Smooth muscle cell (in vitro differentiated cells): Measurements from ENCODE around the gene CCDC88C. TPM values are rescaled to one million over a fixed set of nuclear protein-coding genes. Genes with fewer than 3 reads are reported as not detected.

ENCODE experiments used
- DNase-seq: peaks from one replicate; lab custom pipeline; 2025; ENCODE audit not compliant: unreplicated experiment; lab: John Stamatoyannopoulos, UW
- H2AFZ ChIP-seq: fragments of 200-600 bp; sonication (generic); 2 replicates; pipeline ENCODE4 v1.6.0; 2016; ENCODE audit warnings: antibody characterized with exemption, low read depth, mild to moderate bottlenecking
- H3F3A ChIP-seq: fragments of 200-600 bp; sonication (generic); 2 replicates; pipeline ENCODE4 v1.6.0; 2017; ENCODE audit warnings: antibody characterized with exemption, low read depth
- H3K27ac ChIP-seq: fragments of 200-600 bp; sonication (generic); 2 replicates; pipeline ENCODE4 v1.5.1; 2016; ENCODE audit warnings: low read depth, mild to moderate bottlenecking
- H3K27me3 ChIP-seq: fragments of 200-600 bp; sonication (generic); 2 replicates; pipeline ENCODE4 v1.6.1; 2016; ENCODE audit warnings: low read depth, mild to moderate bottlenecking
- H3K36me3 ChIP-seq: fragments of 200-600 bp; sonication (generic); 2 replicates; pipeline ENCODE4 v1.5.1; 2016; ENCODE audit warnings: low read depth
- H3K4me1 ChIP-seq: fragments of 200-600 bp; sonication (generic); 2 replicates; pipeline ENCODE4 v1.5.1; 2016; ENCODE audit warnings: low read depth
- H3K4me2 ChIP-seq: fragments of 200-600 bp; sonication (generic); 2 replicates; pipeline ENCODE4 v1.6.0; 2016; ENCODE audit warnings: mild to moderate bottlenecking
- H3K4me3 ChIP-seq: fragments of 200-600 bp; sonication (generic); 2 replicates; pipeline ENCODE4 v1.5.1; 2016; ENCODE audit warnings: mild to moderate bottlenecking
- H3K79me2 ChIP-seq: fragments of 200-600 bp; sonication (generic); 2 replicates; pipeline ENCODE4 v1.6.0; 2016; ENCODE audit warnings: low read depth, mild to moderate bottlenecking
- H3K9ac ChIP-seq: fragments of 200-600 bp; sonication (generic); 2 replicates; pipeline ENCODE4 v1.6.0; 2016; ENCODE audit warnings: low read depth
- H3K9me3 ChIP-seq: fragments of 200-600 bp; sonication (generic); replicated peaks from 2 replicates; pipeline ENCODE4 v1.5.1; 2016; ENCODE audit warnings: low read depth
- H4K20me1 ChIP-seq: fragments of 200-600 bp; sonication (generic); 2 replicates; pipeline ENCODE4 v1.6.0; 2016; ENCODE audit warnings: low read depth
- WGBS: methylation state at CpG from one replicate; pipeline ENCODE4 v1.1.7; 2016; ENCODE audit warnings: low lambda C conversion rate; 5-methylcytosine and 5-hydroxymethylcytosine counted together
- polyA plus RNA-seq: library from polyadenylated mRNA; unstranded; fragments of >200 nt; fragmentation: Nextera tagmentation; extraction: Ambion mirVana; gene quantifications from 2 replicates; pipeline ENCODE4 v1.2.1, GENCODE V29; 2016
- total RNA-seq: library from RNA; depleted of rRNA; stranded (reverse); fragments of >200 nt; gene quantifications from 2 replicates; pipeline ENCODE4 v1.2.3, GENCODE V29; 2014
- TF ChIP-seq, protein P1 (sequence below): fragments of 200-600 bp; sonication (generic); IDR thresholded peaks from 2 replicates; pipeline ENCODE4 v1.5.1; 2017; ENCODE audit warnings: borderline replicate concordance, mild to moderate bottlenecking, antibody characterized with exemption; ENCODE audit not compliant: insufficient read depth, poor library complexity, severe bottlenecking

Gene CCDC88C
- total and polyA plus RNA-seq, 2 experiments from 2014 or later, result 1.1 TPM; not detected in 1

DNA sequence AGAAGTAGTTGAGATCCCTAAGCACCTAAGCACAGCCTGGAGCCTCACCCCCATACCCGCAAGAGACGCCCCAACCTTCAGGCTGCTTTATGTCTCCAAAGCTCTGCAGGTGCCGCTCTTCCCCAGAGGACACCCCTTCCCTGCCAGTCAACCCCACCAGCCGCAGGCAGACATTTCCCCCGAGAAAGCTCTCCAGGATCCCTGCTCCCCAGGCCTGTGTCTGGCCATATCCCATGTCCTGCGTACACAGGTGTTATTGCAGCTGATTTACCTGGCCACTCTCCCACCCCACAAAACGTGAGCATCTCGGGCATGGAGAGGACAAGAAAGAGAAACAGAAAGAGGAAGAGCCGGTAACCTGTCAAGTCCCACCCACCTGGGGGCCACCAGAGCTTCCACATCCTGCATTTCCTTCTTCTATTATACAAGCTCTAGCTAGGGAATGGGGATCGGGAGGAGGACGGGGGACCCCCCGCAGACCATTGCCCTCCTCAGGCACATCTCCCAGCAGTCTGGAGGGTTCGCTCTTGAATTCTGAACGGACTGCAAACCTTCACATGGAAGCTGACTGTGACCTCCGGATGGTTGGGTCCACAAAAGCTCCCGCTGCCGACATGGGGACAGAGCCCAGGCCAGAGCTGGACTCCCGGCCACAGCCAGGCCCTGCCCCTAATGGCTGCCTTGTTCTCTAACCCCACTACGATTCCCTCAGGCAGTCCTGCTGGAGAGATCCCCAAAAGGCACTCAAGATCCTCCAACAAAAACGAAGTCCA, 17.6 kb downstream of the CCDC88C start:
- TF ChIP-seq, protein P1, sequence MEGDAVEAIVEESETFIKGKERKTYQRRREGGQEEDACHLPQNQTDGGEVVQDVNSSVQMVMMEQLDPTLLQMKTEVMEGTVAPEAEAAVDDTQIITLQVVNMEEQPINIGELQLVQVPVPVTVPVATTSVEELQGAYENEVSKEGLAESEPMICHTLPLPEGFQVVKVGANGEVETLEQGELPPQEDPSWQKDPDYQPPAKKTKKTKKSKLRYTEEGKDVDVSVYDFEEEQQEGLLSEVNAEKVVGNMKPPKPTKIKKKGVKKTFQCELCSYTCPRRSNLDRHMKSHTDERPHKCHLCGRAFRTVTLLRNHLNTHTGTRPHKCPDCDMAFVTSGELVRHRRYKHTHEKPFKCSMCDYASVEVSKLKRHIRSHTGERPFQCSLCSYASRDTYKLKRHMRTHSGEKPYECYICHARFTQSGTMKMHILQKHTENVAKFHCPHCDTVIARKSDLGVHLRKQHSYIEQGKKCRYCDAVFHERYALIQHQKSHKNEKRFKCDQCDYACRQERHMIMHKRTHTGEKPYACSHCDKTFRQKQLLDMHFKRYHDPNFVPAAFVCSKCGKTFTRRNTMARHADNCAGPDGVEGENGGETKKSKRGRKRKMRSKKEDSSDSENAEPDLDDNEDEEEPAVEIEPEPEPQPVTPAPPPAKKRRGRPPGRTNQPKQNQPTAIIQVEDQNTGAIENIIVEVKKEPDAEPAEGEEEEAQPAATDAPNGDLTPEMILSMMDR, result no peak

DNA sequence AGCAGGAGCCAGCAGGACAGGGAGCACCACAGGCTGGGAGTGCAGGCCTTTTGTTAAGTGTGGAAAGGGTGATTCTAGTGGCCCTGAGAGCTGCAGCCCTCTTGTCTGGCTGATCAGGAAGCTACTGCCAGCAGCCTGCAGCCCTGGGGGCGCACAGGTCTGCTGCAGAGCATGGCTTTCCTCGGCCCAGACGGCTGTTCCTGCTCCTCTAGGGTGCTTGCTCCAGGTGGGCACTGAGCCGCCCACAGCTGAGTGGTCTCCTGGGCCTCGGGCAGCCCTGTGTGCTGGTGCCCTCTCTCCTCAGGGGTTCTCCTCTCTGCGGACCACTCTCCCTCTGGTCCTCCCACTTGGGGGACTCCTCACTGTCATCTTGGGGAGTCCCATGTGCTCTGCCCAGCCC, 18.9 kb downstream of the CCDC88C start:
- H4K20me1 ChIP-seq, result no peaks in the 10 kb centered on the region
- no peak overlapping the region for H3K9ac ChIP-seq
- H3F3A ChIP-seq, result no peaks in the 10 kb centered on the region
- WGBS, result 52% methylated on average over 5 of the region's 6 CpGs
- no peak overlapping the region for H3K4me2 ChIP-seq
- DNase-seq, result no peak
- no peaks in the 10 kb centered on the region for H3K79me2 ChIP-seq
- no peak overlapping the region for H2AFZ ChIP-seq
- no peaks in the 10 kb centered on the region for H3K36me3 ChIP-seq
- peaks cover 22% of the 10 kb centered on the region for H3K4me1 ChIP-seq
- H3K4me3 ChIP-seq, result no peak overlapping the region
- no peaks in the 10 kb centered on the region for H3K9me3 ChIP-seq
- TF ChIP-seq, protein P1, result no peak
- no peak overlapping the region for H3K27ac ChIP-seq
- peaks cover 71% of the 10 kb centered on the region for H3K27me3 ChIP-seq

More for the DNA sequence above, 17.6 kb downstream of the CCDC88C start:
- no peak overlapping the region for H3K4me3 ChIP-seq
- H3K27me3 ChIP-seq, result peaks cover 64% of the 10 kb centered on the region
- peaks cover 16% of the 10 kb centered on the region for H3K4me1 ChIP-seq
- no peaks in the 10 kb centered on the region for H3F3A ChIP-seq
- WGBS, result 83% methylated on average over 20 of the region's 20 CpGs
- H3K4me2 ChIP-seq, result no peak overlapping the region
- H3K36me3 ChIP-seq, result no peaks in the 10 kb centered on the region
- H3K27ac ChIP-seq, result no peak overlapping the region
- no peak overlapping the region for H3K9ac ChIP-seq
- H3K9me3 ChIP-seq, result no peaks in the 10 kb centered on the region
- H4K20me1 ChIP-seq, result no peaks in the 10 kb centered on the region
- DNase-seq, result no peak
- H3K79me2 ChIP-seq, result no peaks in the 10 kb centered on the region
- H2AFZ ChIP-seq, result no peak overlapping the region

DNA sequence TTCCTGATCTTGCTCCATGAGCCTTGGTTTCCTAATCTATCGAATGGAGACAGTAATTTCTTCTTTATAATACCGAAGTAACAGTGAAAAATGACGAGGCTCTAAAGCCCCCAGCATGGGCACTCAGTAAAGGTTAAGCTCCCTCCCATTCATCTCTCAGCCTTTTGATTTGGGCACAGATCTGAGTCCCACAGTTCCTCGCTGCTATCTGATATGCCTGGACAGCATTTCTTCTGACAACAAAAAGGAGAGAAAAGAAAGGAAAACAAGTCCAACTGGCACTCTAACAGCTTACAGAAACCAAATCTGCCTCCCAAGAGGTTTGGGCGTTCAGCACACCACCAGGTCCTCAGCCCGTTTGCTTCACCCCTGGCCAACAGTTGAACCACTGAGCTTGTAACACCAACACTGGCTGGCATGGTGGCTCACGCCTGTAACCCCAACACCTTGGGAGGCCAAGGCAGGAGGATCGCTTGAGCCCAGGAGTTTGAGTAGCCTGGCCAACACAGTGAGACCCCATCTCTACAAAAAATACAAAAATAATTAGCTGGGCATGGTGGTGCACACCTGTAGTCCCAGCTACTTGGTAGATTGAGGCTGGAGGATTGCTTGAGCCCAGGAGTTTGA, 19.5 kb downstream of the CCDC88C start:
- H3K9me3 ChIP-seq, result no peaks in the 10 kb centered on the region
- no peak for DNase-seq
- H3K4me1 ChIP-seq, result peaks cover 29% of the 10 kb centered on the region
- no peaks in the 10 kb centered on the region for H3K79me2 ChIP-seq
- no peak overlapping the region for H3K4me2 ChIP-seq
- no peak overlapping the region for H2AFZ ChIP-seq
- 93% methylated on average over 8 of the region's 8 CpGs for WGBS
- TF ChIP-seq, protein P1, result no peak
- H3K4me3 ChIP-seq, result no peak overlapping the region
- H3K27ac ChIP-seq, result no peak overlapping the region
- no peak overlapping the region for H3K9ac ChIP-seq
- H3F3A ChIP-seq, result no peaks in the 10 kb centered on the region
- H3K27me3 ChIP-seq, result peaks cover 78% of the 10 kb centered on the region
- H3K36me3 ChIP-seq, result no peaks in the 10 kb centered on the region
- no peaks in the 10 kb centered on the region for H4K20me1 ChIP-seq
